Endothelial cell of umbilical vein (primary cell): ENCODE results near the gene C1orf35. TPM values are rescaled to one million over a fixed set of nuclear protein-coding genes. Genes with fewer than 3 reads are reported as not detected.

Source experiments
- BruUV-seq: library from RNA; stranded (reverse); fragments of 400-500 nt; replicated peaks from 2 replicates; lab custom pipeline; 2021; lab: Mats Ljungman, UMichigan
- CTCF ChIA-PET: fragments of 300-600, 350-600 bp; sonication (Branson Sonifier 250); formaldehyde crosslinking; loops from one replicate; lab custom pipeline; 2021; ENCODE audit warnings: antibody characterized with exemption, inconsistent platforms; lab: Charles Lee
- POLR2A ChIA-PET: fragments of 300-600, 350-600 bp; sonication (Branson Sonifier 250); formaldehyde crosslinking; loops from one replicate; lab custom pipeline; 2021; ENCODE audit warnings: antibody characterized with exemption, inconsistent platforms; lab: Charles Lee
- DNase-seq: peaks from one replicate; pipeline ENCODE4 v3.0.0-alpha.2; 2011; ENCODE audit warnings: low read depth, low spot score
- FAIRE-seq: peaks from 2 replicates; lab custom pipeline; 2011; peaks lifted over from hg19 to GRCh38; lab: Jason Lieb, UNC
- H2AFZ ChIP-seq: 2 replicates; pipeline ENCODE4 v1.6.0; 2012; ENCODE audit warnings: low read depth, low read length, control low read depth, inconsistent platforms
- H3K27ac ChIP-seq: 2 replicates; pipeline ENCODE4 v1.5.1; 2011; ENCODE audit warnings: low read depth, mild to moderate bottlenecking, control low read depth, low read length, moderate library complexity; ENCODE audit not compliant: insufficient read depth
- H3K27me3 ChIP-seq, 2 experiments: 2 replicates each; pipeline versions ENCODE4 v1.6.0 to v1.6.1; 2011; ENCODE audit warnings: low read length in 2 of 2, mixed read lengths in 1 of 2; ENCODE audit not compliant: control insufficient read depth in 2 of 2, insufficient read depth in 2 of 2
- H3K36me3 ChIP-seq, 2 experiments: 2 replicates in 1 of 2; 3 replicates in 1 of 2; pipeline ENCODE4 v1.5.1; 2011; ENCODE audit warnings: low read length in 2 of 2, mild to moderate bottlenecking in 1 of 2, moderate library complexity in 1 of 2; ENCODE audit not compliant: control insufficient read depth in 2 of 2, insufficient read depth in 2 of 2; ENCODE audit errors: extremely low read depth in 1 of 2
- H3K4me1 ChIP-seq: 3 replicates; pipeline ENCODE4 v1.5.1; 2011; ENCODE audit warnings: mild to moderate bottlenecking, low read length; ENCODE audit not compliant: control insufficient read depth, insufficient read depth; ENCODE audit errors: extremely low read depth
- H3K4me2 ChIP-seq: 2 replicates; pipeline ENCODE4 v1.6.1; 2011; ENCODE audit warnings: low read length, control low read depth, mixed read lengths; ENCODE audit not compliant: insufficient read depth
- H3K4me3 ChIP-seq, 3 experiments: fragments of 200-600 bp in 1 of 3; sonication (generic), shearing (Covaris generic) in 1 of 3; replicated peaks in 1 of 3; 2 replicates each; pipeline ENCODE4 v1.5.1; 2011 to 2016; ENCODE audit warnings: control low read depth in 3 of 3, low read length in 3 of 3, mild to moderate bottlenecking in 2 of 3, inconsistent platforms in 1 of 3, low read depth in 1 of 3, moderate library complexity in 1 of 3; ENCODE audit not compliant: insufficient read depth in 1 of 3
- H3K79me2 ChIP-seq: 2 replicates; pipeline ENCODE4 v1.6.0; 2012; ENCODE audit warnings: low read length, inconsistent platforms; ENCODE audit not compliant: control insufficient read depth, insufficient read depth
- H3K9ac ChIP-seq: replicated peaks from 2 replicates; pipeline ENCODE3; 2011; ENCODE audit warnings: low read length, control low read depth; ENCODE audit not compliant: insufficient read depth; ENCODE audit errors: extremely low read depth
- H3K9me1 ChIP-seq: replicated peaks from 3 replicates; pipeline ENCODE4 v1.6.0; 2011; ENCODE audit warnings: mild to moderate bottlenecking, low read length; ENCODE audit not compliant: control insufficient read depth, insufficient read depth; ENCODE audit errors: extremely low read depth
- H3K9me3 ChIP-seq: replicated peaks from 2 replicates; pipeline ENCODE4 v1.5.1; 2012; ENCODE audit warnings: low read length, inconsistent platforms; ENCODE audit not compliant: control insufficient read depth, insufficient read depth
- H4K20me1 ChIP-seq: replicated peaks from 2 replicates; pipeline ENCODE3; 2011; ENCODE audit warnings: mild to moderate bottlenecking, low read length; ENCODE audit not compliant: control insufficient read depth, insufficient read depth; ENCODE audit errors: extremely low read depth
- EZH2 ChIP-seq: IDR thresholded peaks from 2 replicates; pipeline ENCODE4 v1.6.1; 2012; ENCODE audit warnings: borderline replicate concordance, low read depth, mild to moderate bottlenecking, moderate library complexity, low read length, inconsistent platforms; ENCODE audit not compliant: severe bottlenecking
- GATA2 ChIP-seq: IDR thresholded peaks from 2 replicates; pipeline ENCODE4 v1.7.0; 2011; ENCODE audit warnings: low read depth, mild to moderate bottlenecking, moderate library complexity, mixed read lengths, low read length; ENCODE audit not compliant: insufficient read length, insufficient read depth
- JUN ChIP-seq: IDR thresholded peaks from 2 replicates; pipeline ENCODE4 v1.6.1; 2011; ENCODE audit warnings: borderline replicate concordance, low read depth; ENCODE audit not compliant: insufficient read length, insufficient read depth
- MYC ChIP-seq: IDR thresholded peaks from one replicate; pipeline ENCODE4 v1.6.1; 2011; ENCODE audit warnings: mild to moderate bottlenecking, low read depth, low read length
- POLR2A ChIP-seq: IDR thresholded peaks from 2 replicates; pipeline ENCODE4 v1.6.1; 2012; ENCODE audit warnings: low read depth, mild to moderate bottlenecking, control low read depth, low read length
- POLR2AphosphoS5 ChIP-seq: IDR thresholded peaks from 2 replicates; pipeline ENCODE4 v1.6.1; 2012; ENCODE audit warnings: low read depth, mild to moderate bottlenecking, control low read depth, low read length, moderate library complexity; ENCODE audit not compliant: insufficient read depth
- dilution Hi-C: fragments of 300-500 bp; cut with MboI; formaldehyde crosslinking; loops from one replicate; pipeline ENCODE4 v1.15.0; 2019; ENCODE audit warnings: low sequenced_read_pairs; ENCODE audit not compliant: extremely low pct_ligation_motif_present
- intact Hi-C: fragments of 100-400 bp; cut with micrococcal nuclease; formaldehyde crosslinking; loops from one replicate; pipeline ENCODE4 v1.10.0; 2022
- polyA plus RNA-seq, 4 experiments: library from polyadenylated mRNA; depleted of rRNA in 3 of 4; stranded (reverse) in 3 of 4; unstranded in 1 of 4; fragments of >200 nt; gene quantifications; 2 replicates each; pipeline versions ENCODE4 v1.2.1 to v1.2.3, GENCODE V29; 2011 to 2012; ENCODE audit warnings: missing spikeins in 1 of 4
- total RNA-seq: library from RNA; stranded (reverse); gene quantifications from 2 replicates; pipeline ENCODE4 v1.2.3, GENCODE V29; 2021
- TF ChIP-seq, protein P1 (sequence below): IDR thresholded peaks from 2 replicates; pipeline ENCODE4 v1.6.1; 2011; ENCODE audit not compliant: insufficient read depth, insufficient read length

Gene C1orf35
- total and polyA plus RNA-seq, 2 donors (not counting 3 experiments of a cell fraction or from before 2014, with no cell fraction given), result 19.9 to 21.7 TPM

DNA sequence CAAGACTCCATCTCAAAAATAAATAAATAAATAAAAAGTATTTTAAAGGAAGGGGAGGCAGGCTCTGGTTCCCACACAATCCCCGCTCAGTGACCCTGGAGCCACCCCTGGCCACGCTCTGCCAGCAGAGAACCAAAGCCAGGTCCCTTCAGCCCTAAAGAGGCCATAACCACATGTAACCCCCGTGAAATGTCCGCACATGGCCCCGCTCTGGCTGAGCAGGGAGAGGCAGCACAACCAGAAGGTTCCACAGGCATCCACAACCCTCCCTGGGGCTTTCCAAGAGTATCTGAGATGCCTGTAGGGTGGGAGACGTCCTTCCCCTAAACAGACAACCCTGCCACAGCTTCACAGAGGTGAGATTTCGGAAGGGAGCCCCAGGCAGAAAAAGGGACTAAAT is 22.0 kb downstream of the C1orf35 start:
- CTCF ChIA-PET, result interaction anchor here (1.6 kb wide), 1 partner anchor 82 kb away, joined by 12 read pairs; no protein-coding TSS in a partner anchor
- Histone ChIP-seq H3K27ac (no peak overlapping the region), H3K4me2 (peak overlapping the region; percentile 43), H3K79me2 (peaks cover 49% of the 10 kb centered on the region), H3K27me3 (no peaks in the 10 kb centered on the region), H2AFZ (no peak overlapping the region), H3K4me3 (peak overlapping the region in 1 of 3 experiments; percentile 48), H4K20me1 (peaks cover 4% of the 10 kb centered on the region), H3K36me3 (no peaks in the 10 kb centered on the region), H3K9me1 (no peaks in the 10 kb centered on the region), H3K9ac (no peak overlapping the region), H3K9me3 (no peaks in the 10 kb centered on the region), H3K4me1 (peaks cover 27% of the 10 kb centered on the region)
- no peak for TF ChIP-seq POLR2A
- POLR2A ChIA-PET, result no interaction called here
- no TSS peak for BruUV-seq
- dilution Hi-C loops (no loop called here), intact Hi-C loops (loop anchor here (5.0 to 10.0 kb wide), 4 partner anchors 79 to 516 kb away; partner anchors contain the start of genes JMJD4, SNAP47 and ZNF678)
- DNase-seq (no peak), FAIRE-seq (no peak)

GRCh38 chr1:228079601-228080263 is 23.4 kb downstream of the C1orf35 start:
- no peak for TF ChIP-seq MYC
- TF ChIP-seq GATA2, result no peak
- no peak for TF ChIP-seq EZH2
- TF ChIP-seq POLR2A, result no peak
- TF ChIP-seq, protein P1, sequence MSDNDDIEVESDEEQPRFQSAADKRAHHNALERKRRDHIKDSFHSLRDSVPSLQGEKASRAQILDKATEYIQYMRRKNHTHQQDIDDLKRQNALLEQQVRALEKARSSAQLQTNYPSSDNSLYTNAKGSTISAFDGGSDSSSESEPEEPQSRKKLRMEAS, result no peak
- TF ChIP-seq POLR2AphosphoS5, result no peak
- no peak for TF ChIP-seq JUN
- no peaks in the 10 kb centered on the region for H3K9me1 ChIP-seq
- no peak overlapping the region for H2AFZ ChIP-seq
- H3K27ac ChIP-seq, result no peak overlapping the region
- POLR2A ChIA-PET, result no interaction called here
- H3K79me2 ChIP-seq, result peaks cover 35% of the 10 kb centered on the region
- no TSS peak for BruUV-seq
- H3K4me3 ChIP-seq, result no peak overlapping the region
- H3K36me3 ChIP-seq, result no peaks in the 10 kb centered on the region
- dilution Hi-C loops (no loop called here), intact Hi-C loops (loop anchor here (5.0 to 10.0 kb wide), 4 partner anchors 77 to 515 kb away; partner anchors contain the start of genes JMJD4, SNAP47 and ZNF678)
- H3K4me2 ChIP-seq, result no peak overlapping the region
- H4K20me1 ChIP-seq, result peaks cover 4% of the 10 kb centered on the region
- CTCF ChIA-PET, result interaction anchor here (0.9 kb wide), 1 partner anchor 80 kb away, joined by 3 read pairs; no protein-coding TSS in a partner anchor
- FAIRE-seq, result no peak
- no peaks in the 10 kb centered on the region for H3K27me3 ChIP-seq
- no peak for DNase-seq
- no peak overlapping the region for H3K9ac ChIP-seq
- H3K9me3 ChIP-seq, result no peaks in the 10 kb centered on the region
- H3K4me1 ChIP-seq, result peaks cover 13% of the 10 kb centered on the region
